Kidney tubule cell (primary cell): Measurements from ENCODE around the gene MRPL21.
"Not testable (repeated sequence)": the region's sequence is repeated elsewhere in the genome, so short reads cannot be mapped to it uniquely, and the experiment has no call there.

Experiments used
- DNase-seq: peaks from one replicate; pipeline ENCODE4 v3.0.0-alpha.2; 2018; ENCODE audit warnings: low spot score

The MRPL21 gene

GRCh38 chr11:68910965-68911364 lies 7.3 kb upstream of the MRPL21 start:
- no peak for DNase-seq

- no peak for DNase-seq
Observed at GRCh38 chr11:68908273-68908672, 4.6 kb upstream of the MRPL21 start.

- no peak for DNase-seq
Observed at GRCh38 chr11:68905421-68906360, 2.1 kb upstream of the MRPL21 start.

DNA sequence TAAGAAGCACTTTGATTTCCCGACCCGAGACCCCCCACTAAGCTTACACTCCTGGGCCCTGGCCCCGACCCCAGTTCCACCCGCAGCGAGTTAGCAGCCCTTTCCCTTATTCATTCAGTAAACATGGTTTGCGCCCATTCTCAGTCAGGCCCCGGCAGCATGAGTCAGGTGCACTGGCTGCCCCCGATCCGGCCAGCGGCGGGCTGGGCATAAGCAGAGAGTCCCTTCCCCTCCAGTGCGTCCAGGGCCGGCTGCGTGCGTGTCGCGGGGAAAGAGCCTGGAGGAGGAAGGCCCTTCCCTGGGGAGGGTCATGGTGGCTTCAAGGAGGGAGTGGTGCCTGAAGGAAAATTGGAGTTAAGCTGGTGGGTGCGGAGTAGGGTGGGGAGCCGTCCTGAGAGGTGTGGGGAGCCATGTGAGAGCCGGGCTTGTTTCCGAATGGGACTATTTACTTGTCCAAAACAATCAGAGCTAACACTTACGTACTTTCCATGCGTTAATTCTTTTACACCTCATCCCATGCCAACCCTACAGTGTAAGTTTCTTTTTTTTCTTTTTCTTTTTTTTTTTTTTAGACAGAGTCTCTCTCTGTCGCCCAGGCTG lies 716 bp upstream of the MRPL21 start:
- DNase-seq: peak; percentile 54

GRCh38 chr11:68900835-68901381 lies 2.7 kb downstream of the MRPL21 start:
- no peak for DNase-seq

GRCh38 chr11:68897441-68897840 lies 6.2 kb downstream of the MRPL21 start:
- DNase-seq: no peak

- no peak for DNase-seq
Observed at GRCh38 chr11:68896171-68896959, 7.3 kb downstream of the MRPL21 start.

- DNase-seq: no peak
Observed at GRCh38 chr11:68893282-68893681, 10.3 kb downstream of the MRPL21 start.

DNA sequence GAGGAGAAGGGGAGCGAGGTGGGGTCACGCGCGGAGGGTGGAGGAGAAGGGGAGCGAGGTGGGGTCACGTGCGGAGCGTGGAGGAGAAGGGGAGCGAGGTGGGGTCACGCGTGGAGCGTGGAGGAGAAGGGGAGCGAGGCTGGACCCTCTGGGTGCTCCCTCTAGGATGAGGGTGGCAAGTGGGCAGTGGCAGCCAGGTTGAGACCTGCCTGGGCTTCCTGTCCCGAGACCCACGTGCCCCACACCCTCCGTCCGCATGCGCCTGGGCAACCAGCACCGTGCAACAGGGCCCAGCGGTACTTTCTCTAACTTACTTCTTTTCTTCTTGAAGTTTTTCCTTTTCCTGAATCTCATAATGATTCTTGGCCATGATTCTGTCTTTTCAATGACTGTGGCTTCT lies 11.1 kb downstream of the MRPL21 start:
- no peak for DNase-seq

- no peak for DNase-seq
Observed at GRCh38 chr11:68891351-68891948, 12.2 kb downstream of the MRPL21 start.

DNA sequence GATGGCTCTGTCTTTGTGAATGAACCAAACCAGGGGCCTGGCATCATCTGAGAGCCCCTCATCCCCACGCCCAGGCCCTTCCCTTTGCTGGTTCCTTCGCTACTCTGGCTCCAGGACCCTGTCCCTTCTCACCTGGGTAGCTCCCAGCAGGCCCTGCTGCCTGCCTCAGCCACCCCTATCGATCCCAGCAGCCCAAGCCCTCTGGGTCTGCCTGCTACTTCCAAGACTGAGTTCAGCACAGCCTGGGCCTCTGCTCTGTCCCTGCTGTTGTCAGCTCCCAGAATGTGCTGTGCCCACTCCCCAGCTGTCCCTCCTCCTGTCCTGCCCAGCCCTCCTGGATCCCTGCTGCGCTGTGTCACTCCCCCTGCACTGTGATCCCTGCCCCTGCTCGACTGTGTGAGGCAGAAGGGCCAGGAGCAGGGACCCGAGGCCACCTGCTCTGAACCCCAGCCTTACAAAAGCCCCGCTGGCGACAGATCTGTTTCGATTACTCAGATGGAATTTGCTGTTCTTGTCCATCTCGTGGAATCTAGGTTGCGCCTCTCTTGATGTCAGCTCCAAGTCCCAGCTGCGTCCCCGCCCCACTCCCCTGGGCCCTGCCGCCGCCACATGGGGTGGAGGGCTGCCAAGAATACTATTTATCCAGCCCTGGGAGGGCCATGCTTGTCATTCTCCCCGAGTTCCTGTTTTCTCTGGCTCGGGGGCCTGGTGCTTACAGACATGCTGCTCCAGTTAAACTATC lies 13.0 kb downstream of the MRPL21 start:
- DNase-seq: no peak

DNA sequence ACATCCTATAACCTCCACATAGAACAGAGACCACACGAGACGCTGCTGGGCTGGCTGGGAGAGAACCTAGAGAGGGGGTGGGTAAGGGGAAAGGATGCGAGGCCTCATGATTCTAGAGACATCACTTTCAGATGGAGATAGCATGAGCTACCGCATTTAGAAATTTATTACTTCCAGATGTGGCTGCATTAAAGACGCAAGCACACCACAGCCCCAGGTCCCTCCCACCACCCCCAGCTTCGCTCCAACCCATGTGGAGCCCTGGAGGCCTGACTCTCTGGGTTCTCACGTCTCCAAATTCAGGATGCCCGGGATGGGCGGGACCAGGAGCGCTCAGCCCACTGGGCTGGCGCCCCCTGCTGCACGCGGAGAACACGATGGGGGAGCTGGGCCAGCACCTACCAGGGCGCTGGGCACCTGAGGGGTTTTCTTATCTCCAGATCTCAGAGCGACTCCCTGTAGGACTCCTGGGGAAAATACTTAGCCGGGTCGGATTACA lies 13.6 kb downstream of the MRPL21 start:
- DNase-seq: no peak

DNA sequence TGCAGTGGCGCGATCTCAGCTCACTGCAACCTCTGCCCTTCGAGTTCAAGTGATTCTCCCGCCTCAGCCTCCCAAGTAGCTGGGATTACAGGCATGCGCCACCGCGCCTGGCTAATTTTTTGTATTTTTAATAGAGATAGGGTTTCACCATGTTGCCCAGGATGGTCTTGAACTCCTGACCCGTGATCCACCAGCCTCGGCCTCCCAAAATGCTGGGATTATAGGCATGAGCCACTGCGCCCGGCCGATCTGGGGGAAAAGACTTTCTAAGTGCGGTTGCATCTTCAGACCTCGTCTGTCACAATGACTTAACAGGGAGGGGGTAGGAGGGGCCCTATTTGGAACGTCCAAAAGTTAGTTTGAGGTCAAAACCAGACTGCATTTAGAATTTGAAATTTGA lies 18.8 kb downstream of the MRPL21 start:
- not testable (repeated sequence) for DNase-seq

- DNase-seq: no peak
Observed at GRCh38 chr11:68882391-68882790, 21.2 kb downstream of the MRPL21 start.

GRCh38 chr11:68881320-68881719 lies 22.3 kb downstream of the MRPL21 start:
- no peak for DNase-seq

DNA sequence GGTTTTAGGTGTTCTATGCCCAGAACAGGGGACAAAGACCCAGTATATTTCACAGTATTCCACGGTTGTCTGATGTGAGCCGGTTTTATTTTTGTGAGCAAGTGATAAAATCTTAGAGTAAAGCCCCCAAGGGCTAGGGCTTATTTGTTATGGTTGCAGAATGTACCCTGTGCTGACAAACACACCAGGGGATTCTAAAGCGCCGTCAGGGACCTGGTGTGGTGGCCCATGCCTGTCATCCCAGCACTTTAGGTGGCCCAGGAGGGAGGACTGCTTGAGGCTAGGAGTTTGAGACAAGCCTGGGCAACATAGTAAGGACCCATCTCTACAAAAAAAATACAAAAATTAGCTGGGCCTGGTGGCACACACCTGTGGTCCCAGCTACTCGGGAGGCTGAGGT lies 22.8 kb downstream of the MRPL21 start:
- no peak for DNase-seq

DNA sequence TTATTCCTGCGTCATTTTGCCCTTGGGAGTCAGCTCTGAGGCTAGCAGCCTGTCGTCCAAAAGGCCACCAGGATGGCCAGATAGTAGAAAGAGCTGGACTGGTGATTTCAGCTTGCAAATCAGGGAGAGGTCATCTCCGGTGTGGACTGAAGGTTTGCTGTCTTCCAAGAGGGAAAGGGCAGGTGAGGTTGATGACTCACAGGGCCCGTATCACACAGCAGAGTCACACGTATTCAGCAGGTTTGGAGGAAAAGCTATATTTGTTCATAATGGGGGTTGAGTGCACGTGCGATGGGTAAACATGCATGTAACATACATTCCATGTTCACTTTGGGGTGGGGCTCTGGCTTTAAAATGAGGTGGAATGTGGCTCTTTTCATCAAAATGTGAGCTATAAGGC lies 25.6 kb downstream of the MRPL21 start:
- DNase-seq: no peak

DNA sequence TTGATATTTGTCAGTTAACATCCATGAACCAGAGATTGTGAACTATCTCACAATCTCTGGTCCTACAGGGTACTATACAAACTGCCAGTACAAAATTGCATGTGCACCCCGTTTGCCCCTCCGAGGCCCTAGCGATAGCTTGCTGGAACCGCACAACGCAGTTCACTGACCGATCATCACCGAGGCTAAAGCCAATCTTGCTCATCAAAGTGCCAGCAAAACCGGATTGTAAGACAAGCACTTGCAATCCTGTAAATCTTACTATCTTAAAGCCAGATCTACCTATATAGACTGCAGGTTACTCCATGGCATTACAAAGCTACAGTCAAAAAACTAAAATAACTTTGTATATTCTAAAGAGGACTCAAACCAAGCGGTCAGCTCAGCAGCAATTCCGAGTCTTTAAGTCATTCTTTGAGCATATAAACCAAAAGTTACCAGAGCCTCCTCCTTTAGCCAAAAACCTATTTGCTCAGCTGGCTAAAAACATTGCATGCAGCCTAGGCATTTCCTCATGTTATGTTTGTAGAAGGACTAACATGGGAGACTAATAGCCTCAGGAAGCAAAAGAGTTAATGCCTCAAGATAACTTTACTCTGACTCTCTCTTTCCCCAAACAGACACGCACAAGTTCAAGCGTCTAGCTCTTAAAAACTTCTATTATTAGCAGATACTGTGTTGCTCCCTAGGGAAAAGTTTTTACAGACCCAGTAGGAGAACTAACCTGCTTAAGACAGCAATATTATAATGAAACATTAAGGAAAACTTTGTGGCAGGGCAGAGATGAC lies 31.2 kb downstream of the MRPL21 start:
- no peak for DNase-seq

- DNase-seq: no peak
Observed at GRCh38 chr11:68870470-68870869, 33.2 kb downstream of the MRPL21 start.

- no peak for DNase-seq
Observed at GRCh38 chr11:68868221-68868835, 35.3 kb downstream of the MRPL21 start.
